GM18867 (cell line): ENCODE measurements around the gene TBX3.

ENCODE experiments used
- ATAC-seq: cut with Tn5 transposase; IDR thresholded peaks from one replicate; pipeline ENCODE4 v1.9.1; 2021; ENCODE audit warnings: mild to moderate bottlenecking, moderate library complexity; ENCODE audit not compliant: unreplicated experiment

TBX3 gene

GRCh38 chr12:114683709-114684097, 272 bp downstream of the TBX3 start:
- ATAC-seq: no peak

GRCh38 chr12:114682785-114683708, 928 bp downstream of the TBX3 start:
- ATAC-seq: no peak

DNA sequence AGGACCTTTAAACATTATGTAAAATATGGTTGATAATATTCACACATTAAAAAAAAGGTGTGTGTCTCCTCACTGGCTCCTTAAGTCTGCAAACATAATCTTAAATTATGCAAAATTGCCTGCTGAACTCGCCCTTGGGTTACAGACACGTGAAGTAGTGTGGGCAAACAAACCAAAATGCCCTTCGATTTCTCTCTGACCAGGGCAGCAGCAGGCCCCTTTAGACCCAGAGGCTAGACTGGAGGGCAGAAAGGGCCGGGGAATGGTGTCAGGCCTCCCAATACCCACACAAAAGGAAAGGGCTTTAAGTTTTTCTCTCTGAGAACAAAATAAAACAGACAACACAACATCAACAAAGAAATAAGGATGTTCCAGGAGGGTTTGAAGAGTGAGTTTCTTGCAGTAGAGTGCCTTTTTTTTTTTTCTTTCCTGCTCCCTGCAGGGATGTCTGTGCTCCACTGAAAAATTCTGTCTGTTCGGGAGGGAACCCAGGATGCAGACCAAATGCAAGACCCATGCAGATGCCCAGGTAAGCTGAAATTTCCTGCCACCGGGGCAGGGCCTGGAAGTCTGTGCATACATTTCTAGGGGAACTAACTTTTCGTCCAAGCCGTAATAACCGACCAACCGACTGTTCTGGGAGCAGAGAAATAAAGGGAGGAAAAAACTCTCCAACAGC, 1.7 kb downstream of the TBX3 start:
- no peak for ATAC-seq

GRCh38 chr12:114681116-114681871, 2.7 kb downstream of the TBX3 start:
- no peak for ATAC-seq

GRCh38 chr12:114680604-114681069, 3.3 kb downstream of the TBX3 start:
- ATAC-seq: no peak

- ATAC-seq: no peak
These were observed 4.0 kb downstream of the TBX3 start for GRCh38 chr12:114679942-114680341.

GRCh38 chr12:114679452-114679875, 4.5 kb downstream of the TBX3 start:
- no peak for ATAC-seq

- no peak for ATAC-seq
These were observed 5.3 kb downstream of the TBX3 start for GRCh38 chr12:114678718-114679117.

GRCh38 chr12:114678028-114678427, 5.9 kb downstream of the TBX3 start:
- ATAC-seq: no peak

DNA sequence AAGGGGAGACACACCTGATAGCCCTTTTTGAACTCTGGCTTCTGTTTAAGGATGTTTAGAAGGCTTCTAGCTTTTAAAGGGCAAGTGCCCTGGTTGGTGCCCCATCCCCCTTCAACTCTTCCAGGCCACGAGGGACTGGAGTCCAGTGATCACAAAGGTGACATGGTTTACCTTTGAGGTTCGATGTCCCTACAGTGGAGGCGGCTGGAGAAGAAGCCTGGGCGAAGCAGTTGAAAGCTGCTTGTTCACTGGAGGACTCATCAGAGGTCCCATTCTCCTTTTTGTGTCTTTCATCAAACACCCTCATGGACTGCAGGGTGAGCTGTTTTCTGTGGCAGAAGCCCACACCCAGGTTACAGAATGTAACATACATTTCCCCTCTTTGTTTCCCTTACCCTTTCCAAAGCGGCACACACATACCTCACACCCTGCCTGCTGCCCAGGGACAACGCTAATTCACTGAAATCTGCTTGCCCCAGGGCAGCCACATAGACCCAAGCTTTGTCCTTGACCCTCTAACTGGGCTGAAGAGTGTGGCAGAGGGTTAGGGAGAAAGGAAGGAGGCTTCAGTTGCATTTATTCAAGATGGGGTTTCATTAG, 7.7 kb downstream of the TBX3 start:
- ATAC-seq: no peak

DNA sequence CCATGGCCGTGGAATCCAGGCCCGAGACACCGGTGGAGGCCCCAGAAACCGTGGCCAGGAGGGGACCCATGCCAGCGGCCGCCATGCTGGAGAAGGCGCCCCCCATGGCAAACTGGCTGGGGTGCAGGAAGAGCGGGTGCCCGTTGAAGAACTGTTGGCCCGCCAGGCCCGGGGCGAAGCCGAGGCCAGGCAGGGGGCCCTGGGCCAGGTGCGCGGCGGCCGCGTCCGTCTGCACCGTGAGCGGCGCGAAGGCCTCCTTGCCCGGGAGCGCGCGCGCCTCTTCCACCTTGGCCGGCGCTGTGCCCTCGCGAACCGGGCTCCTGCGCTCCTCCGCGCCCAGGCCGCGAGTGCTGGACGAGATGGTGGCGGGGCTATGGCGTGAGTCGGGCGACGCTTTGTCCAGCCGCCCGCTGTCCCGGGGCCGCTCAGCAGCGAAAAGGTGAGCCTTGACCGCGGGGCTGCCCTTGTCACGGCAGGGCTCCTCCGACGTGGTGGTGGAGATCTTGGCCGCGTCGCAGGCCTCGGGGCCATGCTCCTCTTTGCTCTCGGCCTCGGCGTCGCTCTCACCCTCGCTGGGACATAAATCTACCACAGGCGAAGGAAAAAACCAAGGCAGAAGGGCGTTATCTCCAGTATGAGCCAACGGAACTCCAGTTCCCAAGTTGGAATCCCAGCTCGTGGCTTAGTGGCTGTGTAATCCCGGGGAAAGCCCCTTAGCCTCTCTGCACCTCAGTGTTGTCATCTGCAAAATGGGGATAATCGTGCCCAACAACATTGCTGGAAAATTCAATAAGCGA, 9.5 kb downstream of the TBX3 start:
- ATAC-seq: no peak

GRCh38 chr12:114673901-114674250, 10.1 kb downstream of the TBX3 start:
- ATAC-seq: no peak

DNA sequence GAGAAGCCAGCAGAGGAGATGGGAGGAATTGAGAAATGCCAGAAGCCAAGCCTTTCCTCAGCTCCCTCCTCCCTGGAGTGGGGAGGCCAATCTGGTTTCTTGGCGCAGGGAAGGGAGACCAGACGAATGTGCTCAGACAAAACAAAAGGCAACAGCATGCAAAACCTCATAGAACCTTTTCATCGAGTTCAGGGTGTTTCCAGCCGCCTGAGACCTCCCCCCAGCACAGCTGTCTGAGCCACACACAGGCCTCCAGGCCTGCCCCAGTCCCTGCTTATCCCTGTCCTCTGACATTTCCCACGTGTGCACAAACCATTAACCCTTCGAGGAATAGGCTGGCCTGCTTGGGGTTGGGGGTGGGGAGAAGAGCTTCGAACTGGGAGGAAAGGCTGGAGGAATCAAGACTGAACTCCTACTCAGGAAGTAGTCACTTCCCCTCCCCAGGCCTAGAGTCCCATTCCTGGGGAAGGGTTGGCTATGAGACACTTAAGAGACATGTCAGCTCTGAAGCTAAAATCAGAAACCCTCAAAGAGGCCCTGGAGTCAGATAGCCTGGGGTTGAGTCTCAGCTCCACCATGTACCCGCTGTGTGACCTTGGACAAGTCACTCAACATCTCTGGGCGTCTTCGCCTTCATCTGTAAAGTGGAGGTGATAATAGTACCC, 10.7 kb downstream of the TBX3 start:
- ATAC-seq: no peak

DNA sequence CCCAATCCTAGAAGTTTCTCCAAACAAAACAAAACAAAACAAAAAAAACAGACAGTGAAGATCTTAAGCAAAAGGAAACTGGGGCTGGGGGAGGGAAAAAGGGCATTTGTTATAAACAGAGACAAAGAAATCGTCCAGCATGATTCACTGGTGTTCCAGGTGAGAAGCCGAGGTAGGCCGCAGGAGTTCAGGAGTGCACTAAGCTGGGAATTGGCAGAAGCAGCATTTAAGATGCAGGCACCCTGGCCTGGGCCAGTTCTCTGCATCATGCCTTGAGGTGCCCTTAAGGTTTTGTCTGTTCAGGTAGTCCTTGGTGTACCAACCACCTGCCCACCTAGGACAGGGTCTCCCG, 11.2 kb downstream of the TBX3 start:
- ATAC-seq: no peak

DNA sequence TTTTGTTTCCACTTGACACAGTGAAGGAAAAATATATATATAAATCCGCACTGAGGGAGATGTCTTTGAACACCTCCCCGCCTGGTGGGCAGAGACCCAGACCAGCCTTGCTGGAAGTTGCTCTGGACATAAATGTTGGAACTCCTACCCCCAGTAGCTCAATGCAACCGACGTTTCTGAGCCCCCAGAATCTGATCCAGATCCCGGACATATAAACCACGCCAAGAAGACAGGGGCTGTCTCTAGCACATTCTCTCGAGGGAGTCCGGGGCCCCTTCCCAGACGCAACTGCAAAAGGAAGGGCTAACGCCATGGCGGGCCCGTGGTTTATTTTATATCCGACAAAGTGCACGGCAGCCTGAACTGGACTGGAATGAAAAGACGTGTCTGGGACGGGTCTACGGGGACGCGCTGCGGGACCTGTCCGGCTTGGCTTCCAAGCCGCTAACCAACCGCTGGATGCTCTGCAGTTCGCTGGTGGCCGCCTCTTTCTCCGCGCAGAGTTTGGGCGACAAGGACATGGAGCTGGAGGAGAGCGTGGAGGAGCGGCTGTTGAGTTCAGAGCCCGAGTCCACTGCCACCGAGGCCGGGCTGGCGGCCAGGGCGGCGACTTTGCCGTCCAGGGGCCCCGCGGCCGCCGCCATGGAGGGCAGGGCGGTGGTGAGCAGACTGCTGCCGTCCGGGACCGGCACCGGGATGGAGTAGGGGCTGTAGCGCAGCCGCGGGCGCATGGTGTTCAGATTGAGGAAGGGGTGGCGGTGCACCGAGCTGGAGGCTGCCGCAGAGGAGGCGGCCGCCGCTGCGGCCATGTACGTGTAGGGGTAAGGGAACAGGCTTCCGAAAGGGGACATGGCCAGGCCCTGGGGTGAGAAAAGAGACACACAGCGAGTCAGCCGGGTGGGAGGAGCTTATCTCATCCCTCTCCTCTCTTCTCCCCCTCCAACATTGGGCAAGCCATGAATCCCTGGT, 12.2 kb downstream of the TBX3 start:
- ATAC-seq: no peak

GRCh38 chr12:114671066-114671442, 12.9 kb downstream of the TBX3 start:
- no peak for ATAC-seq

- no peak for ATAC-seq
These were observed 13.5 kb downstream of the TBX3 start for GRCh38 chr12:114670291-114670980.
